ENCODE data around the gene EYA4. TPM values are rescaled to one million over a fixed set of nuclear protein-coding genes. Genes with fewer than 3 reads are reported as not detected.

The EYA4 gene
- total RNA-seq, 2 experiments from 2014 or later: not detected

GRCh38 chr6:133248241-133249001, 7.3 kb downstream of the EYA4 start:
- peaks cover 32% of the 10 kb centered on the region for H3K27me3 Mint-ChIP-seq
- ATAC-seq (ENCODE audit: low read depth): no peak
- H3K4me3 Mint-ChIP-seq: no peak overlapping the region
- H3K4me1 Mint-ChIP-seq: no peaks in the 10 kb centered on the region
- DNase-seq: no peak
- POLR2A ChIA-PET: no interaction called here
- H3K9me3 Mint-ChIP-seq: no peaks in the 10 kb centered on the region
- H3K27ac Mint-ChIP-seq: no peak overlapping the region
- no peaks in the 10 kb centered on the region for H3K36me3 Mint-ChIP-seq

GRCh38 chr6:133251688-133252087, 10.5 kb downstream of the EYA4 start:
- no peaks in the 10 kb centered on the region for H3K9me3 Mint-ChIP-seq
- ATAC-seq (ENCODE audit: low read depth) (no peak), DNase-seq (no peak)
- H3K4me1 Mint-ChIP-seq: no peaks in the 10 kb centered on the region
- H3K27me3 Mint-ChIP-seq: peaks cover 7% of the 10 kb centered on the region
- no peak overlapping the region for H3K27ac Mint-ChIP-seq
- POLR2A ChIA-PET: no interaction called here
- no peak overlapping the region for H3K4me3 Mint-ChIP-seq
- H3K36me3 Mint-ChIP-seq: no peaks in the 10 kb centered on the region

DNA sequence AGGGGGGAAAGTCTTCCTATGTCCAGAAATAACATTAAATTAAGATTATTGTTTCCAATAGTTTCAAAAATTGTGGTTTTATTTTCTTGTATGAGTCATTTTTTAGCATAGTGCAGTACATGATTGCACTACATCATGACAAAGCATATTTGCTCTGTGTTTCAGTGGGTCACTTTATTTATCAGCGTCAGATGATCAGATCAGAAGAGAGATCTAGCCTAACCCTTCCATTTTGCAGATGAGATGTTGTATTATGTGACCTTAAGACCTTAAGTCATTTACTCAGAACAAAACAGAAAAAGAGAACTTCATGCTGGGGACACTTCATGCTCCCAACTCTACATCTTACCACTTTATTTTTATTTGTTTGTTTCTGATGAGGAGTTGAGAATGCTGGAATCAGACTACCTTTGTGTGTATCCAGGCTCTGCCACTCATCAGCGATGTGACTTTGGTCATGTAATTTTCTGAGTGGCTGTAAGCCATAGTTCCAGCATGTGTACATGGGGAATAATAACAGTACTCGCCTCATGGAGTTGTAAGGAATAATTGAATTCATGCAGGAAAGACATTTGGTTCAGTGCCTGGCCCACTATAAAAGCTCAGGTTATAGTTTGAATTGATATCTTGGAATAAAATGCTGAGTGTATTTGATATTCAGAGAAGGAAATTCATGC, 13.5 kb downstream of the EYA4 start:
- ATAC-seq (ENCODE audit: low read depth) (no peak), DNase-seq (no peak)
- no peak overlapping the region for H3K4me3 Mint-ChIP-seq
- no peak overlapping the region for H3K27ac Mint-ChIP-seq
- POLR2A ChIA-PET: no interaction called here
- H3K9me3 Mint-ChIP-seq: no peaks in the 10 kb centered on the region
- no peaks in the 10 kb centered on the region for H3K4me1 Mint-ChIP-seq
- H3K36me3 Mint-ChIP-seq: no peaks in the 10 kb centered on the region
- H3K27me3 Mint-ChIP-seq: no peaks in the 10 kb centered on the region

GRCh38 chr6:133257545-133258105, 16.5 kb downstream of the EYA4 start:
- H3K27ac Mint-ChIP-seq: no peak overlapping the region
- H3K4me1 Mint-ChIP-seq: no peaks in the 10 kb centered on the region
- DNase-seq (no peak), ATAC-seq (ENCODE audit: low read depth) (no peak)
- H3K27me3 Mint-ChIP-seq: peaks cover 6% of the 10 kb centered on the region
- H3K9me3 Mint-ChIP-seq: no peaks in the 10 kb centered on the region
- no peak overlapping the region for H3K4me3 Mint-ChIP-seq
- POLR2A ChIA-PET: no interaction called here
- no peaks in the 10 kb centered on the region for H3K36me3 Mint-ChIP-seq

GRCh38 chr6:133259561-133259960, 18.4 kb downstream of the EYA4 start:
- ATAC-seq (ENCODE audit: low read depth) (no peak), DNase-seq (no peak)
- H3K27ac Mint-ChIP-seq: no peak overlapping the region
- H3K4me3 Mint-ChIP-seq: no peak overlapping the region
- H3K27me3 Mint-ChIP-seq: peaks cover 6% of the 10 kb centered on the region
- H3K9me3 Mint-ChIP-seq: no peaks in the 10 kb centered on the region
- no peaks in the 10 kb centered on the region for H3K4me1 Mint-ChIP-seq
- H3K36me3 Mint-ChIP-seq: no peaks in the 10 kb centered on the region
- POLR2A ChIA-PET: no interaction called here

DNA sequence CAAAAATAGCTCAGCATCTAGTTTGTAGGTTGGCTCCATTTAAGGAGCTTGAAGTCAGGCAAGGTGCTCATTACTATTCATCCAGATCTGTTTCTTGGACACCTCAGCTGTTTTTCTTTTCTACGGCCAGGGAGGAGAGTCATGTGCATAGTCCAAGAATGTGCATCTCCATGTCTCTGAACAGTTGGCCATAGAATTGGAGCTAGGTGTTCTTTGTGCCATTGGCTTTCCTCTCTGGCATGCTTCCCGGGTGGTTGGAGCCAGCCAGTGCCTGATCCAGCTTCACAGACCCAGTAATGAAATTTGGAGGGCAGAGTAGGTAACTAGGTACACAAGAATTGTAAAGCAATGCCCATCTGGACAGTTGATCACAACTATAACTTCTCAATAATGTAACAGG, 21.6 kb downstream of the EYA4 start:
- POLR2A ChIA-PET: no interaction called here
- Mint-ChIP-seq H3K9me3 (no peaks in the 10 kb centered on the region), H3K27ac (no peak overlapping the region), H3K4me3 (no peak overlapping the region), H3K4me1 (no peaks in the 10 kb centered on the region), H3K27me3 (peaks cover 6% of the 10 kb centered on the region), H3K36me3 (no peaks in the 10 kb centered on the region)
- DNase-seq: no peak
- ATAC-seq (ENCODE audit: low read depth): no peak

DNA sequence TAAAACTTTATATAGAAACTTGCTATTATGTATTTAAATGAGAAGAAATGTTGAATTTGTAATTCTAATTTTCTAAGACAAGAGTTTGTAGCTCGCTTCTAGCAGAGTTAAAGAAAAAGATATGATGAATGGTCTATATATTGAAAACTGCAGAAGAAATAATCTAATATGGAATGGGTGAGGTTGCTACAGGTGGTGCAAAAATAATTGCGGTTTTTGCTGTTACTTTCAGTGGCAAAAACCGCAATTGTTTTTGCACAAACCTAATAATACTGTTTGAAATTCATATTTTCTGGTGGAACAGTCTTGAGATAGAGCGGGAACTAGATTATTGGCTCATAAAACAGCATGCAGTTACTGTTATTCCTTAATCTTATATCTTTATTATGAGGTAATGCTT, 23.9 kb downstream of the EYA4 start:
- POLR2A ChIA-PET: no interaction called here
- no peak overlapping the region for H3K27ac Mint-ChIP-seq
- peaks cover 6% of the 10 kb centered on the region for H3K27me3 Mint-ChIP-seq
- no peaks in the 10 kb centered on the region for H3K36me3 Mint-ChIP-seq
- no peaks in the 10 kb centered on the region for H3K9me3 Mint-ChIP-seq
- no peak for ATAC-seq (ENCODE audit: low read depth)
- H3K4me3 Mint-ChIP-seq: no peak overlapping the region
- no peaks in the 10 kb centered on the region for H3K4me1 Mint-ChIP-seq
- DNase-seq: no peak

GRCh38 chr6:133266186-133266585, 25.0 kb downstream of the EYA4 start:
- no peaks in the 10 kb centered on the region for H3K4me1 Mint-ChIP-seq
- DNase-seq (no peak), ATAC-seq (ENCODE audit: low read depth) (no peak)
- no peak overlapping the region for H3K4me3 Mint-ChIP-seq
- no peak overlapping the region for H3K27ac Mint-ChIP-seq
- no peaks in the 10 kb centered on the region for H3K36me3 Mint-ChIP-seq
- POLR2A ChIA-PET: no interaction called here
- H3K9me3 Mint-ChIP-seq: no peaks in the 10 kb centered on the region
- H3K27me3 Mint-ChIP-seq: peaks cover 4% of the 10 kb centered on the region

GRCh38 chr6:133268621-133269020, 27.5 kb downstream of the EYA4 start:
- H3K27ac Mint-ChIP-seq: no peak overlapping the region
- ATAC-seq (ENCODE audit: low read depth): no peak
- POLR2A ChIA-PET: no interaction called here
- no peaks in the 10 kb centered on the region for H3K9me3 Mint-ChIP-seq
- no peak for DNase-seq
- no peaks in the 10 kb centered on the region for H3K4me1 Mint-ChIP-seq
- H3K27me3 Mint-ChIP-seq: no peaks in the 10 kb centered on the region
- no peak overlapping the region for H3K4me3 Mint-ChIP-seq
- no peaks in the 10 kb centered on the region for H3K36me3 Mint-ChIP-seq

GRCh38 chr6:133274813-133275212, 33.7 kb downstream of the EYA4 start:
- ATAC-seq (ENCODE audit: low read depth): no peak
- H3K9me3 Mint-ChIP-seq: no peaks in the 10 kb centered on the region
- no peak overlapping the region for H3K4me3 Mint-ChIP-seq
- POLR2A ChIA-PET: no interaction called here
- H3K4me1 Mint-ChIP-seq: no peaks in the 10 kb centered on the region
- H3K27ac Mint-ChIP-seq: no peak overlapping the region
- no peaks in the 10 kb centered on the region for H3K27me3 Mint-ChIP-seq
- DNase-seq: no peak
- no peaks in the 10 kb centered on the region for H3K36me3 Mint-ChIP-seq

- no peak overlapping the region for H3K27ac Mint-ChIP-seq
- H3K27me3 Mint-ChIP-seq: no peaks in the 10 kb centered on the region
- no peaks in the 10 kb centered on the region for H3K36me3 Mint-ChIP-seq
- no peaks in the 10 kb centered on the region for H3K4me1 Mint-ChIP-seq
- POLR2A ChIA-PET: no interaction called here
- no peak overlapping the region for H3K4me3 Mint-ChIP-seq
- DNase-seq: no peak
- no peaks in the 10 kb centered on the region for H3K9me3 Mint-ChIP-seq
- no peak for ATAC-seq (ENCODE audit: low read depth)
Measured at GRCh38 chr6:133275213-133275612, 34.1 kb downstream of the EYA4 start.

DNA sequence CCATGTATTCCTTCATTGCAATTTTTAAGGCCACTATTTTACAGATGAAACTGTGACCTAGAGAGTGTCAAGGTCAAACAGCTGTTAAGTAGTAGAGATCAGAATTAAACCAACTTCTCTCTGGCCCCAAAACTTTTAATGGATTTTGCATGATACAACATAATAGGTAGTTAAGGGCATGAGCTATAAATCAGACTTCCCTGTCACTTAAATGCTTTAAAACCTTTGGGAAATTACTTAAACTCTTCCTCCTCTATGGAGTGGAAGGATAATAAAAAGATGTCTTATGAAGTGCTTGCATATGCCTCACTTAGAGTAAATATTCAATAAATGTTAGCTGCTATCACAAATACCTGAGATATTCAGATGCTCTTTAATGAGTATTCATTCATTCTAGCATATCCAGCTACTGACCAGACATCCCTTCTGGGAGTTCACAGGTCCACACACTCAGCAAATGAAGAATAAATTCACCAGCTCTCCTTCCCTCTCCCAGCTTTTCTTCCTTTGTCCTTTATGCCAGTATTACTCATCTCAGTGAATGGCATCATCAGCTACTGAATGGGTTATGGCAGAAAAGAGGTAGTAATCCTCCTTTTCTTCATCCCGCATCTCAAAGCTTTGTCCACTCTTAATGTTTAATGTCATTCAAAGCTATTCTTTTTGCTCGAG, 36.2 kb downstream of the EYA4 start:
- no peak overlapping the region for H3K27ac Mint-ChIP-seq
- no peaks in the 10 kb centered on the region for H3K4me1 Mint-ChIP-seq
- H3K36me3 Mint-ChIP-seq: no peaks in the 10 kb centered on the region
- no peaks in the 10 kb centered on the region for H3K27me3 Mint-ChIP-seq
- POLR2A ChIA-PET: no interaction called here
- ATAC-seq (ENCODE audit: low read depth) (no peak), DNase-seq (no peak)
- no peaks in the 10 kb centered on the region for H3K9me3 Mint-ChIP-seq
- no peak overlapping the region for H3K4me3 Mint-ChIP-seq

GRCh38 chr6:133277900-133278545, 36.9 kb downstream of the EYA4 start:
- H3K27me3 Mint-ChIP-seq: no peaks in the 10 kb centered on the region
- POLR2A ChIA-PET: no interaction called here
- H3K36me3 Mint-ChIP-seq: no peaks in the 10 kb centered on the region
- no peak for ATAC-seq (ENCODE audit: low read depth)
- H3K9me3 Mint-ChIP-seq: no peaks in the 10 kb centered on the region
- DNase-seq: no peak
- H3K27ac Mint-ChIP-seq: no peak overlapping the region
- no peaks in the 10 kb centered on the region for H3K4me1 Mint-ChIP-seq
- H3K4me3 Mint-ChIP-seq: no peak overlapping the region
